GM12878 (cell line): ENCODE data around the gene NDRG2. TPM values are rescaled to one million over a fixed set of nuclear protein-coding genes. Genes with fewer than 3 reads are reported as not detected.

Experiments used
- ATAC-seq: fragments of 200-7000 bp; cut with Tn5 transposase; 3 replicates; pipeline ENCODE4 v1.9.1; 2020; ENCODE audit warnings: mild to moderate bottlenecking, moderate library complexity
- BruUV-seq: library from RNA; stranded (reverse); fragments of 400-500 nt; replicated peaks from 2 replicates; lab custom pipeline; 2021; lab: Mats Ljungman, UMichigan
- CTCF ChIA-PET: fragments of 300-600 bp; sonication (Branson Sonifier 250); formaldehyde crosslinking; extraction: SDS; loops from one replicate; lab custom pipeline; 2021; ENCODE audit warnings: inconsistent platforms; lab: Yijun Ruan, JAX
- POLR2A ChIA-PET: fragments of 350-600 bp; formaldehyde crosslinking; extraction: SDS; loops from one replicate; lab custom pipeline; 2021; ENCODE audit warnings: inconsistent platforms; lab: Charles Lee
- RAD21 ChIA-PET: fragments of 300-600 bp; sonication (Branson Sonifier 250); formaldehyde crosslinking; loops from one replicate; lab custom pipeline; 2023; ENCODE audit warnings: antibody characterized with exemption; ENCODE audit not compliant: unreplicated experiment; lab: Charles Lee
- SMC1A ChIA-PET: fragments of 300-600 bp; sonication (Branson Sonifier 250); formaldehyde crosslinking; loops from one replicate; lab custom pipeline; 2023; ENCODE audit not compliant: unreplicated experiment, uncharacterized antibody; lab: Charles Lee
- DNase-seq: peaks from one replicate; pipeline ENCODE4 v3.0.0-alpha.2; 2011; ENCODE audit warnings: low read depth, low spot score
- FAIRE-seq: peaks from 3 replicates; lab custom pipeline; 2011; peaks lifted over from hg19 to GRCh38; lab: Jason Lieb, UNC
- H2AFZ ChIP-seq: 2 replicates; pipeline ENCODE4 v1.6.0; 2011; ENCODE audit warnings: low read depth, low read length, control low read depth; ENCODE audit not compliant: control insufficient read depth
- H3K27ac ChIP-seq: 2 replicates; pipeline ENCODE4 v1.5.1; 2011; ENCODE audit warnings: control low read depth; ENCODE audit not compliant: control insufficient read depth, insufficient read depth
- H3K27me3 ChIP-seq, 2 experiments: replicated peaks in 1 of 2; 2 replicates each; pipeline versions ENCODE4 v1.6.0 to v1.6.1; 2011; ENCODE audit warnings: low read length in 1 of 2; ENCODE audit not compliant: control insufficient read depth in 2 of 2, insufficient read depth in 2 of 2
- H3K36me3 ChIP-seq, 2 experiments: 2 replicates each; pipeline ENCODE4 v1.5.1; 2011; ENCODE audit warnings: low read length in 1 of 2; ENCODE audit not compliant: control insufficient read depth in 2 of 2, insufficient read depth in 2 of 2
- H3K4me1 ChIP-seq: 2 replicates; pipeline ENCODE4 v1.6.1; 2011; ENCODE audit warnings: mild to moderate bottlenecking, low read length, moderate library complexity, mixed read lengths; ENCODE audit not compliant: control insufficient read depth, insufficient read depth
- H3K4me2 ChIP-seq: 2 replicates; pipeline ENCODE4 v1.6.0; 2011; ENCODE audit warnings: control low read depth; ENCODE audit not compliant: control insufficient read depth, insufficient read depth
- H3K4me3 ChIP-seq: fragments of 200-600 bp; sonication (generic); 2 replicates; pipeline ENCODE4 v1.5.1; 2016
- H3K79me2 ChIP-seq: 2 replicates; pipeline ENCODE4 v1.6.0; 2011; ENCODE audit warnings: low read length; ENCODE audit not compliant: control insufficient read depth, insufficient read depth
- H3K9ac ChIP-seq: 2 replicates; pipeline ENCODE4 v1.8.0; 2011; ENCODE audit warnings: low read length, control low read depth, mixed read lengths; ENCODE audit not compliant: control insufficient read depth, insufficient read depth
- H3K9me3 ChIP-seq: replicated peaks from 3 replicates; pipeline ENCODE4 v1.5.1; 2011; ENCODE audit warnings: mild to moderate bottlenecking, low read length; ENCODE audit not compliant: control insufficient read depth, insufficient read depth
- H4K20me1 ChIP-seq: 2 replicates; pipeline ENCODE4 v1.6.0; 2011; ENCODE audit not compliant: control insufficient read depth, insufficient read depth
- FOXM1 ChIP-seq: IDR thresholded peaks from 2 replicates; pipeline ENCODE4 v1.6.1; 2012; ENCODE audit warnings: low read depth, mild to moderate bottlenecking, inconsistent platforms, low read length, moderate library complexity
- HDAC2 ChIP-seq: fragments of 200-600 bp; sonication (generic); IDR thresholded peaks from 2 replicates; pipeline ENCODE4 v1.6.1; 2017
- KAT2A ChIP-seq: conservative IDR thresholded peaks from 2 replicates; pipeline ENCODE4 v1.6.1; 2011; ENCODE audit warnings: low read depth, low read length; ENCODE audit not compliant: control insufficient read depth
- KDM1A ChIP-seq: fragments of 200-600 bp; sonication (generic); IDR thresholded peaks from 2 replicates; pipeline ENCODE4 v1.6.1; 2016; ENCODE audit warnings: borderline replicate concordance
- RFX5 ChIP-seq: IDR thresholded peaks from 2 replicates; pipeline ENCODE4 v1.6.1; 2011; ENCODE audit warnings: low read depth, low read length, improper control_type of control experiment
- SMAD1 ChIP-seq: fragments of 450-650 bp; IDR thresholded peaks from 2 replicates; pipeline ENCODE4 v1.6.1; 2018; ENCODE audit warnings: mild to moderate bottlenecking, low read depth; ENCODE audit not compliant: partially characterized antibody
- SREBF2 ChIP-seq: IDR thresholded peaks from 2 replicates; pipeline ENCODE4 v1.6.1; 2012; ENCODE audit warnings: mild to moderate bottlenecking, low read length
- STAT3 ChIP-seq: IDR thresholded peaks from 2 replicates; pipeline ENCODE4 v1.6.1; 2011; ENCODE audit warnings: low read depth, low read length, improper control_type of control experiment
- TCF3 ChIP-seq: IDR thresholded peaks from 2 replicates; pipeline ENCODE4 v1.6.1; 2012; ENCODE audit warnings: low read depth, mild to moderate bottlenecking, low read length, borderline replicate concordance; ENCODE audit not compliant: insufficient read depth
- ZNF24 ChIP-seq: fragments of 450-650 bp; IDR thresholded peaks from 2 replicates; pipeline ENCODE4 v1.6.1; 2017; ENCODE audit warnings: antibody characterized with exemption, mild to moderate bottlenecking
- WGBS: methylation state at CpG from one replicate; pipeline ENCODE4 v1.1.6; 2016; ENCODE audit warnings: low lambda C conversion rate; ENCODE audit not compliant: insufficient replicate concordance, insufficient coverage; ENCODE audit errors: missing lambda C conversion rate; 5-methylcytosine and 5-hydroxymethylcytosine counted together
- in situ Hi-C: fragments of 300-500 bp; cut with MboI; formaldehyde crosslinking; loops from 9 replicates; pipeline ENCODE4 v1.14.3; 2018; ENCODE audit warnings: mixed read lengths
- intact Hi-C: fragments of 100-400 bp; cut with micrococcal nuclease; formaldehyde crosslinking; loops from one replicate; pipeline ENCODE4 v1.14.2; 2022; ENCODE audit not compliant: unreplicated experiment
- polyA plus RNA-seq, 11 experiments: library from polyadenylated mRNA; depleted of rRNA in 4 of 11; unstranded in 6 of 11; stranded (reverse) in 5 of 11; fragments of >200 nt; fragmentation: Nextera tagmentation in 4 of 11; fragmentation: Illumina TruSeq in 1 of 11; extraction: Ambion mirVana in 4 of 11; extraction: Trizol in 1 of 11; gene quantifications; 1 replicate in 1 of 11; 2 replicates in 10 of 11; pipeline versions ENCODE4 v1.2.1 to v1.2.3, GENCODE V29; 2011 to 2016; ENCODE audit warnings: inconsistent platforms in 2 of 11, missing spikeins in 2 of 11, low read depth in 1 of 11
- total RNA-seq, 4 experiments: library from RNA; depleted of rRNA in 3 of 4; stranded (reverse); fragments of >200 nt in 3 of 4; fragmentation: Illumina TruSeq in 1 of 4; extraction: Trizol in 1 of 4; gene quantifications; 2 replicates each; pipeline versions ENCODE4 v1.2.1 to v1.2.3, GENCODE V29; 2013 to 2021
- TF ChIP-seq, protein P1 (sequence below): fragments of 450-650 bp; IDR thresholded peaks from 2 replicates; pipeline ENCODE4 v1.6.1; 2016; ENCODE audit warnings: mild to moderate bottlenecking, moderate library complexity, borderline replicate concordance
- TF ChIP-seq, protein P2 (sequence below): fragments of 450-650 bp; IDR thresholded peaks from 2 replicates; pipeline ENCODE4 v1.6.1; 2017; ENCODE audit warnings: mild to moderate bottlenecking, moderate library complexity
- TF ChIP-seq, protein P3 (sequence below): fragments of 450-650 bp; IDR thresholded peaks from 2 replicates; pipeline ENCODE4 v1.6.1; 2017; ENCODE audit warnings: mild to moderate bottlenecking, low read depth, inconsistent platforms; ENCODE audit not compliant: poor library complexity, severe bottlenecking

The NDRG2 gene
- total and polyA plus RNA-seq, 10 of the 15 experiments (the other 5 are each of a cell fraction or from before 2014, with no cell fraction given), result 0.15 to 0.49 TPM; not detected in 8

DNA sequence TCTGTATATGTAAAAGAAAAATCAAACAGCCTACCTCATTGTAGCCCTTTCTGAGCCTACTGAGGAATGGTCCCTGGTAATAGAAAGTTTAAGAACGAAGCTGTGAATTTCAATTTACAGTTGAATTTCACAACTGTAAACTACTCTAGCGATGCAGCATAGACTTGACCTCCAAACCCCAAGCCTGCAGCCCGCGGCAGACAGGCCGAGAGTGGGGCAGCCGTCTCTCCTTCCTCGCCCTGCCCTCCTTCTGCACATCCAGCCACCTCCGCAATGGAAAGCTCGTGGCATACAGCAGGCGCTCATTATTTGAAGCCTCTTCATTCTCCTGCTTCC lies 54.2 kb downstream of the NDRG2 start:
- no TSS peak for BruUV-seq
- CTCF ChIA-PET, result interaction anchor here (0.6 to 5.2 kb wide), 30 partner anchors 8 to 586 kb away, joined by 3 to 61 read pairs (median 4); partner anchors contain the start of gene ARHGEF40
- SMC1A ChIA-PET, result interaction anchor here (0.7 to 2.3 kb wide), 6 partner anchors 8 to 288 kb away, joined by 3 to 20 read pairs (median 4); no protein-coding TSS in a partner anchor
- no peaks in the 10 kb centered on the region for H3K36me3 ChIP-seq
- H3K4me2 ChIP-seq, result peak overlapping the region; percentile 71
- TF ChIP-seq SMAD1 (no peak), KDM1A (no peak), ZNF24 (no peak), RFX5 (no peak), STAT3 (no peak), HDAC2 (no peak), TCF3 (no peak), SREBF2 (no peak), KAT2A (no peak), FOXM1 (no peak)
- TF ChIP-seq, protein P1, sequence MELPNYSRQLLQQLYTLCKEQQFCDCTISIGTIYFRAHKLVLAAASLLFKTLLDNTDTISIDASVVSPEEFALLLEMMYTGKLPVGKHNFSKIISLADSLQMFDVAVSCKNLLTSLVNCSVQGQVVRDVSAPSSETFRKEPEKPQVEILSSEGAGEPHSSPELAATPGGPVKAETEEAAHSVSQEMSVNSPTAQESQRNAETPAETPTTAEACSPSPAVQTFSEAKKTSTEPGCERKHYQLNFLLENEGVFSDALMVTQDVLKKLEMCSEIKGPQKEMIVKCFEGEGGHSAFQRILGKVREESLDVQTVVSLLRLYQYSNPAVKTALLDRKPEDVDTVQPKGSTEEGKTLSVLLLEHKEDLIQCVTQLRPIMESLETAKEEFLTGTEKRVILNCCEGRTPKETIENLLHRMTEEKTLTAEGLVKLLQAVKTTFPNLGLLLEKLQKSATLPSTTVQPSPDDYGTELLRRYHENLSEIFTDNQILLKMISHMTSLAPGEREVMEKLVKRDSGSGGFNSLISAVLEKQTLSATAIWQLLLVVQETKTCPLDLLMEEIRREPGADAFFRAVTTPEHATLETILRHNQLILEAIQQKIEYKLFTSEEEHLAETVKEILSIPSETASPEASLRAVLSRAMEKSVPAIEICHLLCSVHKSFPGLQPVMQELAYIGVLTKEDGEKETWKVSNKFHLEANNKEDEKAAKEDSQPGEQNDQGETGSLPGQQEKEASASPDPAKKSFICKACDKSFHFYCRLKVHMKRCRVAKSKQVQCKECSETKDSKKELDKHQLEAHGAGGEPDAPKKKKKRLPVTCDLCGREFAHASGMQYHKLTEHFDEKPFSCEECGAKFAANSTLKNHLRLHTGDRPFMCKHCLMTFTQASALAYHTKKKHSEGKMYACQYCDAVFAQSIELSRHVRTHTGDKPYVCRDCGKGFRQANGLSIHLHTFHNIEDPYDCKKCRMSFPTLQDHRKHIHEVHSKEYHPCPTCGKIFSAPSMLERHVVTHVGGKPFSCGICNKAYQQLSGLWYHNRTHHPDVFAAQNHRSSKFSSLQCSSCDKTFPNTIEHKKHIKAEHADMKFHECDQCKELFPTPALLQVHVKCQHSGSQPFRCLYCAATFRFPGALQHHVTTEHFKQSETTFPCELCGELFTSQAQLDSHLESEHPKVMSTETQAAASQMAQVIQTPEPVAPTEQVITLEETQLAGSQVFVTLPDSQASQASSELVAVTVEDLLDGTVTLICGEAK, result no peak
- TF ChIP-seq, protein P2, sequence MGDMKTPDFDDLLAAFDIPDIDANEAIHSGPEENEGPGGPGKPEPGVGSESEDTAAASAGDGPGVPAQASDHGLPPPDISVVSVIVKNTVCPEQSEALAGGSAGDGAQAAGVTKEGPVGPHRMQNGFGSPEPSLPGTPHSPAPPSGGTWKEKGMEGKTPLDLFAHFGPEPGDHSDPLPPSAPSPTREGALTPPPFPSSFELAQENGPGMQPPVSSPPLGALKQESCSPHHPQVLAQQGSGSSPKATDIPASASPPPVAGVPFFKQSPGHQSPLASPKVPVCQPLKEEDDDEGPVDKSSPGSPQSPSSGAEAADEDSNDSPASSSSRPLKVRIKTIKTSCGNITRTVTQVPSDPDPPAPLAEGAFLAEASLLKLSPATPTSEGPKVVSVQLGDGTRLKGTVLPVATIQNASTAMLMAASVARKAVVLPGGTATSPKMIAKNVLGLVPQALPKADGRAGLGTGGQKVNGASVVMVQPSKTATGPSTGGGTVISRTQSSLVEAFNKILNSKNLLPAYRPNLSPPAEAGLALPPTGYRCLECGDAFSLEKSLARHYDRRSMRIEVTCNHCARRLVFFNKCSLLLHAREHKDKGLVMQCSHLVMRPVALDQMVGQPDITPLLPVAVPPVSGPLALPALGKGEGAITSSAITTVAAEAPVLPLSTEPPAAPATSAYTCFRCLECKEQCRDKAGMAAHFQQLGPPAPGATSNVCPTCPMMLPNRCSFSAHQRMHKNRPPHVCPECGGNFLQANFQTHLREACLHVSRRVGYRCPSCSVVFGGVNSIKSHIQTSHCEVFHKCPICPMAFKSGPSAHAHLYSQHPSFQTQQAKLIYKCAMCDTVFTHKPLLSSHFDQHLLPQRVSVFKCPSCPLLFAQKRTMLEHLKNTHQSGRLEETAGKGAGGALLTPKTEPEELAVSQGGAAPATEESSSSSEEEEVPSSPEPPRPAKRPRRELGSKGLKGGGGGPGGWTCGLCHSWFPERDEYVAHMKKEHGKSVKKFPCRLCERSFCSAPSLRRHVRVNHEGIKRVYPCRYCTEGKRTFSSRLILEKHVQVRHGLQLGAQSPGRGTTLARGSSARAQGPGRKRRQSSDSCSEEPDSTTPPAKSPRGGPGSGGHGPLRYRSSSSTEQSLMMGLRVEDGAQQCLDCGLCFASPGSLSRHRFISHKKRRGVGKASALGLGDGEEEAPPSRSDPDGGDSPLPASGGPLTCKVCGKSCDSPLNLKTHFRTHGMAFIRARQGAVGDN, result no peak
- TF ChIP-seq, protein P3, sequence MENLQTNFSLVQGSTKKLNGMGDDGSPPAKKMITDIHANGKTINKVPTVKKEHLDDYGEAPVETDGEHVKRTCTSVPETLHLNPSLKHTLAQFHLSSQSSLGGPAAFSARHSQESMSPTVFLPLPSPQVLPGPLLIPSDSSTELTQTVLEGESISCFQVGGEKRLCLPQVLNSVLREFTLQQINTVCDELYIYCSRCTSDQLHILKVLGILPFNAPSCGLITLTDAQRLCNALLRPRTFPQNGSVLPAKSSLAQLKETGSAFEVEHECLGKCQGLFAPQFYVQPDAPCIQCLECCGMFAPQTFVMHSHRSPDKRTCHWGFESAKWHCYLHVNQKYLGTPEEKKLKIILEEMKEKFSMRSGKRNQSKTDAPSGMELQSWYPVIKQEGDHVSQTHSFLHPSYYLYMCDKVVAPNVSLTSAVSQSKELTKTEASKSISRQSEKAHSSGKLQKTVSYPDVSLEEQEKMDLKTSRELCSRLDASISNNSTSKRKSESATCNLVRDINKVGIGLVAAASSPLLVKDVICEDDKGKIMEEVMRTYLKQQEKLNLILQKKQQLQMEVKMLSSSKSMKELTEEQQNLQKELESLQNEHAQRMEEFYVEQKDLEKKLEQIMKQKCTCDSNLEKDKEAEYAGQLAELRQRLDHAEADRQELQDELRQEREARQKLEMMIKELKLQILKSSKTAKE, result no peak
- peak overlapping the region; percentile 63 for H2AFZ ChIP-seq
- POLR2A ChIA-PET, result no interaction called here
- H3K4me1 ChIP-seq, result no peaks in the 10 kb centered on the region
- intact Hi-C loops, result loop anchor here (2.0 kb wide), 1 partner anchor 112 kb away; no protein-coding TSS in a partner anchor
- RAD21 ChIA-PET, result interaction anchor here (0.7 to 1.9 kb wide), 6 partner anchors 103 to 278 kb away, joined by 3 to 10 read pairs (median 5); no protein-coding TSS in a partner anchor
- H4K20me1 ChIP-seq, result no peaks in the 10 kb centered on the region
- no peaks in the 10 kb centered on the region for H3K9me3 ChIP-seq
- H3K27me3 ChIP-seq, result no peaks in the 10 kb centered on the region; a peak in 1 of 4 replicates
- no peak overlapping the region for H3K27ac ChIP-seq
- ATAC-seq (peak; percentile 3; the same call in 1 of the 3 replicates), DNase-seq (no peak), FAIRE-seq (no peak)
- H3K79me2 ChIP-seq, result no peaks in the 10 kb centered on the region
- in situ Hi-C loops, result no loop called here
- 50% methylated on average over 10 of the region's 10 CpGs for WGBS
- H3K9ac ChIP-seq, result no peak overlapping the region; the same call in 1 of the 2 replicates
- no peak overlapping the region for H3K4me3 ChIP-seq
